GM12878 (cell line): ENCODE data around the gene PDE6A. TPM values are rescaled to one million over a fixed set of nuclear protein-coding genes. Genes with fewer than 3 reads are reported as not detected.

Source experiments
- ATAC-seq: fragments of 200-7000 bp; cut with Tn5 transposase; 3 replicates; pipeline ENCODE4 v1.9.1; 2020; ENCODE audit warnings: mild to moderate bottlenecking, moderate library complexity
- BruUV-seq: library from RNA; stranded (reverse); fragments of 400-500 nt; replicated peaks from 2 replicates; lab custom pipeline; 2021; lab: Mats Ljungman, UMichigan
- CTCF ChIA-PET: fragments of 300-600 bp; sonication (Branson Sonifier 250); formaldehyde crosslinking; extraction: SDS; loops from one replicate; lab custom pipeline; 2021; ENCODE audit warnings: inconsistent platforms; lab: Yijun Ruan, JAX
- POLR2A ChIA-PET: fragments of 350-600 bp; formaldehyde crosslinking; extraction: SDS; loops from one replicate; lab custom pipeline; 2021; ENCODE audit warnings: inconsistent platforms; lab: Charles Lee
- RAD21 ChIA-PET: fragments of 300-600 bp; sonication (Branson Sonifier 250); formaldehyde crosslinking; loops from one replicate; lab custom pipeline; 2023; ENCODE audit warnings: antibody characterized with exemption; ENCODE audit not compliant: unreplicated experiment; lab: Charles Lee
- SMC1A ChIA-PET: fragments of 300-600 bp; sonication (Branson Sonifier 250); formaldehyde crosslinking; loops from one replicate; lab custom pipeline; 2023; ENCODE audit not compliant: unreplicated experiment, uncharacterized antibody; lab: Charles Lee
- DNase-seq: peaks from one replicate; pipeline ENCODE4 v3.0.0-alpha.2; 2011; ENCODE audit warnings: low read depth, low spot score
- FAIRE-seq: peaks from 3 replicates; lab custom pipeline; 2011; peaks lifted over from hg19 to GRCh38; lab: Jason Lieb, UNC
- H2AFZ ChIP-seq: 2 replicates; pipeline ENCODE4 v1.6.0; 2011; ENCODE audit warnings: low read depth, low read length, control low read depth; ENCODE audit not compliant: control insufficient read depth
- H3K27ac ChIP-seq: 2 replicates; pipeline ENCODE4 v1.5.1; 2011; ENCODE audit warnings: control low read depth; ENCODE audit not compliant: control insufficient read depth, insufficient read depth
- H3K27me3 ChIP-seq, 2 experiments: replicated peaks in 1 of 2; 2 replicates each; pipeline versions ENCODE4 v1.6.0 to v1.6.1; 2011; ENCODE audit warnings: low read length in 1 of 2; ENCODE audit not compliant: control insufficient read depth in 2 of 2, insufficient read depth in 2 of 2
- H3K36me3 ChIP-seq, 2 experiments: 2 replicates each; pipeline ENCODE4 v1.5.1; 2011; ENCODE audit warnings: low read length in 1 of 2; ENCODE audit not compliant: control insufficient read depth in 2 of 2, insufficient read depth in 2 of 2
- H3K4me1 ChIP-seq: 2 replicates; pipeline ENCODE4 v1.6.1; 2011; ENCODE audit warnings: mild to moderate bottlenecking, low read length, moderate library complexity, mixed read lengths; ENCODE audit not compliant: control insufficient read depth, insufficient read depth
- H3K4me2 ChIP-seq: 2 replicates; pipeline ENCODE4 v1.6.0; 2011; ENCODE audit warnings: control low read depth; ENCODE audit not compliant: control insufficient read depth, insufficient read depth
- H3K4me3 ChIP-seq: fragments of 200-600 bp; sonication (generic); 2 replicates; pipeline ENCODE4 v1.5.1; 2016
- H3K79me2 ChIP-seq: 2 replicates; pipeline ENCODE4 v1.6.0; 2011; ENCODE audit warnings: low read length; ENCODE audit not compliant: control insufficient read depth, insufficient read depth
- H3K9ac ChIP-seq: 2 replicates; pipeline ENCODE4 v1.8.0; 2011; ENCODE audit warnings: low read length, control low read depth, mixed read lengths; ENCODE audit not compliant: control insufficient read depth, insufficient read depth
- H3K9me3 ChIP-seq: replicated peaks from 3 replicates; pipeline ENCODE4 v1.5.1; 2011; ENCODE audit warnings: mild to moderate bottlenecking, low read length; ENCODE audit not compliant: control insufficient read depth, insufficient read depth
- H4K20me1 ChIP-seq: 2 replicates; pipeline ENCODE4 v1.6.0; 2011; ENCODE audit not compliant: control insufficient read depth, insufficient read depth
- BCLAF1 ChIP-seq: fragments of 450-650 bp; IDR thresholded peaks from 2 replicates; pipeline ENCODE4 v1.6.1; 2017; ENCODE audit warnings: antibody characterized with exemption, mild to moderate bottlenecking, moderate library complexity
- BRCA1 ChIP-seq: IDR thresholded peaks from 2 replicates; pipeline ENCODE4 v1.6.1; 2011; ENCODE audit warnings: low read depth, low read length, improper control_type of control experiment
- KDM1A ChIP-seq: fragments of 200-600 bp; sonication (generic); IDR thresholded peaks from 2 replicates; pipeline ENCODE4 v1.6.1; 2016; ENCODE audit warnings: borderline replicate concordance
- MEF2A ChIP-seq: IDR thresholded peaks from 2 replicates; pipeline ENCODE4 v1.6.1; 2011; ENCODE audit warnings: low read depth, mild to moderate bottlenecking, low read length, moderate library complexity; ENCODE audit not compliant: insufficient read depth
- MLLT1 ChIP-seq: fragments of 450-650 bp; IDR thresholded peaks from 2 replicates; pipeline ENCODE4 v1.6.1; 2016; ENCODE audit warnings: mild to moderate bottlenecking
- MYB ChIP-seq: fragments of 150-350 bp; IDR thresholded peaks from 2 replicates; pipeline ENCODE4 v1.6.1; 2014; ENCODE audit warnings: mild to moderate bottlenecking, low read depth, low read length, borderline replicate concordance
- NBN ChIP-seq: fragments of 450-650 bp; IDR thresholded peaks from 2 replicates; pipeline ENCODE4 v1.6.1; 2016
- PBX3 ChIP-seq: IDR thresholded peaks from 2 replicates; pipeline ENCODE4 v1.6.1; 2011; ENCODE audit warnings: mild to moderate bottlenecking, low read depth, low read length, moderate library complexity; ENCODE audit not compliant: insufficient replicate concordance
- POLR2A ChIP-seq: IDR thresholded peaks from 2 replicates; pipeline ENCODE4 v1.6.1; 2011; ENCODE audit warnings: low read depth, mild to moderate bottlenecking, low read length
- SP1 ChIP-seq: IDR thresholded peaks from one replicate; pipeline ENCODE4 v1.6.1; 2011; ENCODE audit warnings: low read depth, low read length
- SRF ChIP-seq, 2 experiments: IDR thresholded peaks; 2 replicates each; pipeline ENCODE4 v1.6.1; 2011; ENCODE audit warnings: low read depth in 2 of 2, low read length in 2 of 2, mild to moderate bottlenecking in 1 of 2, moderate library complexity in 1 of 2
- ZNF274 ChIP-seq: IDR thresholded peaks from one replicate; pipeline ENCODE4 v1.8.0; 2011; ENCODE audit not compliant: insufficient read length, insufficient read depth
- ZNF622 ChIP-seq: fragments of 450-650 bp; IDR thresholded peaks from 2 replicates; pipeline ENCODE4 v1.6.1; 2017; ENCODE audit warnings: mild to moderate bottlenecking, inconsistent platforms
- WGBS: methylation state at CpG from one replicate; pipeline ENCODE4 v1.1.6; 2016; ENCODE audit warnings: low lambda C conversion rate; ENCODE audit not compliant: insufficient replicate concordance, insufficient coverage; ENCODE audit errors: missing lambda C conversion rate; 5-methylcytosine and 5-hydroxymethylcytosine counted together
- in situ Hi-C: fragments of 300-500 bp; cut with MboI; formaldehyde crosslinking; loops from 9 replicates; pipeline ENCODE4 v1.14.3; 2018; ENCODE audit warnings: mixed read lengths
- intact Hi-C: fragments of 100-400 bp; cut with micrococcal nuclease; formaldehyde crosslinking; loops from one replicate; pipeline ENCODE4 v1.14.2; 2022; ENCODE audit not compliant: unreplicated experiment
- polyA plus RNA-seq, 11 experiments: library from polyadenylated mRNA; depleted of rRNA in 4 of 11; unstranded in 6 of 11; stranded (reverse) in 5 of 11; fragments of >200 nt; fragmentation: Nextera tagmentation in 4 of 11; fragmentation: Illumina TruSeq in 1 of 11; extraction: Ambion mirVana in 4 of 11; extraction: Trizol in 1 of 11; gene quantifications; 1 replicate in 1 of 11; 2 replicates in 10 of 11; pipeline versions ENCODE4 v1.2.1 to v1.2.3, GENCODE V29; 2011 to 2016; ENCODE audit warnings: inconsistent platforms in 2 of 11, missing spikeins in 2 of 11, low read depth in 1 of 11
- total RNA-seq, 4 experiments: library from RNA; depleted of rRNA in 3 of 4; stranded (reverse); fragments of >200 nt in 3 of 4; fragmentation: Illumina TruSeq in 1 of 4; extraction: Trizol in 1 of 4; gene quantifications; 2 replicates each; pipeline versions ENCODE4 v1.2.1 to v1.2.3, GENCODE V29; 2013 to 2021
- TF ChIP-seq, protein P1 (sequence below): fragments of 450-650 bp; IDR thresholded peaks from 2 replicates; pipeline ENCODE4 v1.6.1; 2017; ENCODE audit warnings: mild to moderate bottlenecking, moderate library complexity

The PDE6A gene
- total and polyA plus RNA-seq, 10 of the 15 experiments (the other 5 are each of a cell fraction or from before 2014, with no cell fraction given), result 0.05 to 0.26 TPM; not detected in 8

- WGBS, result 97% methylated on average over 15 of the region's 15 CpGs
- BruUV-seq, result no TSS peak
- Histone ChIP-seq H3K9ac (no peak overlapping the region), H3K4me1 (no peaks in the 10 kb centered on the region), H3K27me3 (no peaks in the 10 kb centered on the region), H3K9me3 (no peaks in the 10 kb centered on the region), H3K4me2 (no peak overlapping the region), H3K4me3 (no peak overlapping the region), H3K79me2 (no peaks in the 10 kb centered on the region), H2AFZ (no peak overlapping the region), H3K36me3 (peaks cover 5 to 26% of the 10 kb centered on the region in 2 experiments; a peak in 3 of 4 replicates), H4K20me1 (no peaks in the 10 kb centered on the region), H3K27ac (no peak overlapping the region)
- in situ Hi-C loops (no loop called here), intact Hi-C loops (no loop called here)
- ChIA-PET RAD21 (no interaction called here), CTCF (interaction anchor here (2.5 to 23.0 kb wide), 2 partner anchors 7 to 12 kb away, joined by 17 to 462 read pairs; no protein-coding TSS in a partner anchor), POLR2A (no interaction called here), SMC1A (no interaction called here)
- ATAC-seq (no peak), FAIRE-seq (no peak), DNase-seq (no peak)
- no peak for TF ChIP-seq SRF (IDR thresholded peaks at IDR 0.05; ENCODE audit: low read depth in 2 of 2, low read length in 2 of 2)
- TF ChIP-seq NBN, result no peak
- TF ChIP-seq MYB, result no peak
- no peak for TF ChIP-seq PBX3
- TF ChIP-seq, protein P1, sequence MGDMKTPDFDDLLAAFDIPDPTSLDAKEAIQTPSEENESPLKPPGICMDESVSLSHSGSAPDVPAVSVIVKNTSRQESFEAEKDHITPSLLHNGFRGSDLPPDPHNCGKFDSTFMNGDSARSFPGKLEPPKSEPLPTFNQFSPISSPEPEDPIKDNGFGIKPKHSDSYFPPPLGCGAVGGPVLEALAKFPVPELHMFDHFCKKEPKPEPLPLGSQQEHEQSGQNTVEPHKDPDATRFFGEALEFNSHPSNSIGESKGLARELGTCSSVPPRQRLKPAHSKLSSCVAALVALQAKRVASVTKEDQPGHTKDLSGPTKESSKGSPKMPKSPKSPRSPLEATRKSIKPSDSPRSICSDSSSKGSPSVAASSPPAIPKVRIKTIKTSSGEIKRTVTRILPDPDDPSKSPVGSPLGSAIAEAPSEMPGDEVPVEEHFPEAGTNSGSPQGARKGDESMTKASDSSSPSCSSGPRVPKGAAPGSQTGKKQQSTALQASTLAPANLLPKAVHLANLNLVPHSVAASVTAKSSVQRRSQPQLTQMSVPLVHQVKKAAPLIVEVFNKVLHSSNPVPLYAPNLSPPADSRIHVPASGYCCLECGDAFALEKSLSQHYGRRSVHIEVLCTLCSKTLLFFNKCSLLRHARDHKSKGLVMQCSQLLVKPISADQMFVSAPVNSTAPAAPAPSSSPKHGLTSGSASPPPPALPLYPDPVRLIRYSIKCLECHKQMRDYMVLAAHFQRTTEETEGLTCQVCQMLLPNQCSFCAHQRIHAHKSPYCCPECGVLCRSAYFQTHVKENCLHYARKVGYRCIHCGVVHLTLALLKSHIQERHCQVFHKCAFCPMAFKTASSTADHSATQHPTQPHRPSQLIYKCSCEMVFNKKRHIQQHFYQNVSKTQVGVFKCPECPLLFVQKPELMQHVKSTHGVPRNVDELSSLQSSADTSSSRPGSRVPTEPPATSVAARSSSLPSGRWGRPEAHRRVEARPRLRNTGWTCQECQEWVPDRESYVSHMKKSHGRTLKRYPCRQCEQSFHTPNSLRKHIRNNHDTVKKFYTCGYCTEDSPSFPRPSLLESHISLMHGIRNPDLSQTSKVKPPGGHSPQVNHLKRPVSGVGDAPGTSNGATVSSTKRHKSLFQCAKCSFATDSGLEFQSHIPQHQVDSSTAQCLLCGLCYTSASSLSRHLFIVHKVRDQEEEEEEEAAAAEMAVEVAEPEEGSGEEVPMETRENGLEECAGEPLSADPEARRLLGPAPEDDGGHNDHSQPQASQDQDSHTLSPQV, result no peak
- no peak for TF ChIP-seq BRCA1
- TF ChIP-seq KDM1A, result no peak
- TF ChIP-seq ZNF622, result no peak
- no peak for TF ChIP-seq SP1
- TF ChIP-seq POLR2A, result no peak
- TF ChIP-seq ZNF274, result no peak
- no peak for TF ChIP-seq MLLT1
- TF ChIP-seq BCLAF1, result no peak
- no peak for TF ChIP-seq MEF2A
These were observed 99.0 kb downstream of the PDE6A start for GRCh38 chr5:149845601-149846000.
